Activated T-helper 1 cell treated with Interleukin-2 at 50 U/mL for 16 hours (primary cell): Measurements from ENCODE around the gene FER.
A peak's percentile ranks its signal among the peaks of the same experiment; 100 is the strongest.
"Not testable (repeated sequence)": the region's sequence is repeated elsewhere in the genome, so short reads cannot be mapped to it uniquely, and the experiment has no call there.

ENCODE experiments used
- DNase-seq: peaks from one replicate; pipeline ENCODE4 v3.0.0-alpha.2; 2020; ENCODE audit warnings: low read depth

FER gene

GRCh38 chr5:108747111-108747773 is 455 bp upstream of the FER start:
- no peak for DNase-seq

GRCh38 chr5:108748401-108749127 is 867 bp downstream of the FER start:
- peak; percentile 95 for DNase-seq

DNA sequence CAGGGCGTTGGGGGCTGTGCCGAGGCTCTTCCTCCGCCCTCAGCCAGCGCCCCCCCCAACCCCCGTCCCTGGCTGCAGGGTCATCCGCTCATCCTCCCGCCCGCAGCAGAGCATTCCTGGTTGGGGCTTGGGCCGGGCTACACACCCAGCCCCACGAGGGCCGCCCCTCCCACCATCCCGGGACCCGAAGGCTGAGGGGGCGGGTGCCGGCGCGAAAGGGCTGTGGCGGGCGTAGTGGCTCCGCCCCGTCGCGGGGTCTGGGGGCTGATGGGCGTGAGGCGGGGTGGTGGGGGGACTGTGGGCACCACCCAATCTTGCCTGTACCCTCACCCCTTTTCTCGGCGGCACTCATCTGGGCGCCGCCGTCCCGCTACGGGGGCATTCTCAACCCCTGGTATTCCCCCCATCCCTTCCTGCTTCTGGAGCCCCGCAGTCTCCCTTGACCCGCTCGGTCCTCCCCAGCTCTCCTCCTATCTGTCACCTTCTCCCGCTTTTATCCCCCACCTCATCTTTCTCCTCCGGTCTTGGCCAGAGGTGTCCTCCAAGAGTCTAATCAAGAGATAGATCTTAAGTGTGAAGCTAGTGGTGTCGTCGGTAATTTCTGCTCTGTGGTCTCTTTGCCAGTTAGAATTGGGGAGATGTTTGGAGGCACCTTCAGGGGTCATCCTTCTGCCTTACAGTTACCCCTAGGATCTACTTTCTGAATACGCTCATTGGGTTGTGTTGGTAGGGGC is 1.6 kb downstream of the FER start:
- no peak for DNase-seq

DNA sequence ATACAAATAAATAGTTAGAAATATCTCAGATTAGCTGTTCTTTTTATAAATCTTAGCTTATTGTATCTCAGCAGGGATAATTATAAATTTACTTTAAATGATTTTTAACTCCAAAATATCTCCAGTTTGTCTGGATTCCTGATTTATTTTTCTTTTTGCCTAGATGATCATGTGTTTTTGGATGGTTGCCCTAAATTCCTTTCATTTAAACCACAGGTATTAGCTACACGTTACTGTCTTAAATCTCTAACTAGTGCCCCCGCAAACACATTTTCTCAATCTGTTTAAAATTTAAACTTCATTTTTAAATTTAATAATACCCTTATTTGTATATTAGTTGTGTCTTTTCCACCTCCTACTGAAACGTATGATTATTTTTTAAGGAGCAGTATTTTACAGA is 5.6 kb downstream of the FER start:
- DNase-seq, result no peak

DNA sequence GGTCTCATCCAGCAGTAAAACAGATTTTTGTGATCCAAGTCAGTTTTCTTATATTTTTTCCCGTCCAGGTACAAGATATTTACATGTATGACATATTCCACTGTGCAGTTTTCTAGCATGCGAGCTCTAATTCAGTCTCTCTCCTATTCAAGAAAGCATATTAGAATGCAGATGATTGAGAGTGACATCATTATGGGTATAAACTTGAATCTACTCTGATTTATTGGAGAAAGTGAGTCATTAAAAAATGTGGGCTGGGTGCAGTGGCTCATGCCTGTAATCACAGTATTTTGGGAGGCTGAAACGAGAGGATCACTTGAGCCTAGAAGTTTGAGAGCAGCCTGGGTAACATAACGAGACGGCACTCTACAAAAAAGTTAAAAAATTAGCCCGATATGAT is 6.2 kb downstream of the FER start:
- no peak for DNase-seq

GRCh38 chr5:108760512-108760911 is 12.8 kb downstream of the FER start:
- DNase-seq, result no peak

GRCh38 chr5:108762660-108763059 is 15.0 kb downstream of the FER start:
- no peak for DNase-seq

DNA sequence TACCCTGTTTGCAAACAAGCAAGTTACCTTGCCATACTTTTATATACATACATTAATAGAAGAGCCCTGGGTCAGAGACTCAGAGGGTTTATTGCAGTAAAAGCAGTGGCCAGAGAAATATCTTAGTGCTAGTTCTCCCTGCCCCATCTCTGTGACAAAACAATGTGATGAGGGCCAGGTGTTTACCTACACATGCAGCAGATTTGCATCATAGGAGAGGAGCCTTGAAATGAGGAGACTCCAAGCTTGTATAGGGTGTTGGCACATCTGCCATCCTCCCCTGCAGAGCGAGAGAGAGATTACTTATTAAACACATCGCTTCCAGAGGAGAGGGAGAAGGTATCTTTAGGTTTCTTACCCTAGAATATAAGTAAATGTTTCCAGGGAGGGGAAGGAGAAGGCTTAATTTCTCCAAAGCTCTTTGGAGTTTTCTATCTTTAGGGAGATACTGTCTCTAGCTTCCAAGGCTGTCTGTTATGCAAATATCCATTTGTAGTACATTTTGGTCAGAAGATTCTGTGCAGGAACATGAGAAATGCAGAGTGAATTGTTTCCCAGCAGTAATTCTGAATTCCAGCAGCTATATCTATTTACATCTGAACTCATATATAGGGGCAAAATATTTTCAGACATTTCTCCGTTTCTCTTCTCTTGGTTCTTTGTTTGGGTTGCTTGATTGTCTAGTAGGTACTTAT is 15.7 kb downstream of the FER start:
- no peak for DNase-seq

GRCh38 chr5:108765647-108766046 is 17.9 kb downstream of the FER start:
- no peak for DNase-seq

DNA sequence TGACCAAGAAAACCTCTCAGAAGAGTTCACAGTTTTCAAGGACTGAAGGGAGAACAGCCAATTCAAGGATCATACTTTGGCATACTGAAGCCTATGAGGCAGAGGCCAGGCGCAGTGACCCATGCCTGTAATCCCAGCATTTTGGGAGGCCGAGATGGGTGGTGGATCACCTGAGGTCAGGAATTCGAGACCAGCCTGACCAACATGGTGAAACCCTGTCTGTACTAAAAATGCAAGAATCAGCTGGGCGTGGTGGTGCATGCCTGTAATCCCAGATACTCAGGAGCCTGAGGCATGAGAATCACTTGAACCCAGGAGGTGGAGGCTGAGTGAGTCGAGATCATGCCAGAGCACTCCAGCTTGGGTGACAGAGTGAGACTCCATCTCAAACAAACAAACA is 19.2 kb downstream of the FER start:
- not testable (repeated sequence) for DNase-seq

DNA sequence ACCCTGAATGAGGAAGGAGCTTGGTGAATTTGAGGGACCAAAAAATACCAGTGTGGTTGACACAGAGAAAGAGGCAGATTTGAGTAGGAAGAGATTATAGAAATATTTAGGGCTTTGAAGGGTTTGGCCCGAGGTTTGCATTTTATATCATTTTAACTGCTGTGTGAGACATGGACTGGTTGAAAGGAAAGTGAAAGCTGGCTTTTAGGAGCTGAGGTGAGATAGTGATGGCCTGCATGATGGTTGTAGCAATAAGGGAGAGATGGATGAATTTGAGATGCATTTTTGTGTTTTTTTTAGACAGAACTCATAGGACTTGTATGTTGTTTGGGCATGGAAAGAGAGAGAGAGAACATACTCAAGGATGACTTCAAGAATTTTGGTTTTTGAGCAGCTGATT is 21.7 kb downstream of the FER start:
- DNase-seq, result no peak

- no peak for DNase-seq
Observed at GRCh38 chr5:108772626-108773025, 24.9 kb downstream of the FER start.

- no peak for DNase-seq
Observed at GRCh38 chr5:108773330-108773729, 25.6 kb downstream of the FER start.

GRCh38 chr5:108774079-108774478 is 26.4 kb downstream of the FER start:
- DNase-seq, result not testable (repeated sequence)

- not testable (repeated sequence) for DNase-seq
Observed at GRCh38 chr5:108777582-108777981, 29.9 kb downstream of the FER start.

DNA sequence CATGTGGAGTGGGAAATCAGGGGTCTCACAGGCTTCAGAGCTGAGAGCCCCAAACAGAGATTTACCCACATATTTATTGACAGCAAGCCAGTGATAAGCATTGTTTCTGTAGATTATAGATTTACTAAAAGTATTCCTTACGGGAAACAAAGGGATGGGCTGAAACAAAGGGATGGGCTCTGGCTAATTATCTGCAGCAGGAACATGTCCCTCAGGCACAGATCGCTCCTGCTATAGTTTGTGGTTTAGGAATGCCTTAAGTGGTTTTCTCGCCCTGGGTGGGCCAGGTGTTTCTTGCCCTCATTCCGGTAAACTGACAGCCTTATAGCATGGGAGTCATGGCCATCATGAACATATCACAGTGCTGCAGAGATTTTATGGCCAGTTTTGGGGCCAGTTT is 36.9 kb downstream of the FER start:
- DNase-seq, result not testable (repeated sequence)

- DNase-seq, result no peak
Observed at GRCh38 chr5:108786806-108787483, 39.2 kb downstream of the FER start.

GRCh38 chr5:108788142-108788541 is 40.4 kb downstream of the FER start:
- no peak for DNase-seq

- no peak for DNase-seq
Observed at GRCh38 chr5:108793207-108793606, 45.5 kb downstream of the FER start.

DNA sequence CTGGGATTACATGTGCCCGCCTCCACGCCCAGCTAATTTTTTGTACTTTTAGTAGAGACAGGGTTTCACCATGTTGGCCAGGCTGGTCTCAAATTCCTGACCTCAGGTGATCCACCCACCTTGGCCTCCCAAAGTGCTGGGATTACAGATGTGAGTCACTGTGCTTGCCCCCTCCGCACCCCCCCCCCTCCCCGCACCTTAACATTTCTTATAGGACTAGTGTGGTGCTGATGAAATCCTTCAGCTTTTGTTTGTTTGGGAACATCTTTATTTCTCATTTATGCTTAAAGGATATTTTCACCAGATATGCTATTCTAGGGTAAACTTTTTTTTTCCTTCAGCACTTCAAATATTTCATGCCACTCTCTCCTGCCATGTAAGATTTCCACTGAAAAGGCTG is 46.7 kb downstream of the FER start:
- not testable (repeated sequence) for DNase-seq

GRCh38 chr5:108797396-108797795 is 49.7 kb downstream of the FER start:
- DNase-seq, result no peak

DNA sequence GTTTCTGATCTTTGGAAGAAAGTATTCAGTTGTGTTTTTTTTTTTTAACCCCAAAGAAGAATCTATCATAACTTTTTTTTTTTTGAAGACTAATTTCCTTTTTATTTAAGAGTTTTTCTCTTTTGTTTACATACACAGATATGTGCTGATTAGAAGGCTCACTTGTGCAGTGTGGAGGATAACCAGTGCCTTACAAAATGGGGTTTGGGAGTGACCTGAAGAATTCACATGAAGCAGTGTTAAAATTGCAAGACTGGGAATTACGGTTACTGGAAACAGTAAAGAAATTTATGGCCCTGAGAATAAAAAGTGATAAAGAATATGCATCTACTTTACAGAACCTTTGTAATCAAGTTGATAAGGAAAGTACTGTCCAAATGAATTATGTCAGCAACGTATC is 50.3 kb downstream of the FER start:
- no peak for DNase-seq
